Activated CD4-positive, alpha-beta T cell treated with anti-CD3 and anti-CD28 coated beads, Interleukin-2, amount 50 U/mL, for 1 hour (primary cell): ENCODE measurements around the gene SMARCA4.
"Not testable (repeated sequence)": the region's sequence is repeated elsewhere in the genome, so short reads cannot be mapped to it uniquely, and the experiment has no call there.

Source experiments
- DNase-seq: peaks from one replicate; pipeline ENCODE4 v3.0.0-alpha.2; 2020

Gene SMARCA4

DNA sequence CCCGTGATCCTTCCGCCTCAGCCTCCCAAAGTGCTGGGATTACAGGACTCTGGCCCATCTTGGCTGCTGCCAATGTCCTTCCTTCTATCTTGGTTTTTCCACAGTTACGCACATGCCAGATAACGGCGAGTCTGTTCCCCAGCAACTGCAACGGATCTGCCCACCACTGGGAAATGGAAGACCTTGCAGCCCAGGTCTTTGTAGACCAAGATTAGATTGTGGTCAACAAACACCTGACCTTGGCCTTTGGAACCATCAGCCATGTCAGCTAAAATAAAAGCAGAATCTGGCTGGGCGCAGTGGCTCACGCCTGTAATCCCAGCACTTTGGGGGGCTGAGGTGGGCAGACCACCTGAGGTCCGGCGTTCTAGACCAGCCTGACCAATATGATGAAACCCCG is 118.1 kb downstream of the SMARCA4 start:
- no peak for DNase-seq

DNA sequence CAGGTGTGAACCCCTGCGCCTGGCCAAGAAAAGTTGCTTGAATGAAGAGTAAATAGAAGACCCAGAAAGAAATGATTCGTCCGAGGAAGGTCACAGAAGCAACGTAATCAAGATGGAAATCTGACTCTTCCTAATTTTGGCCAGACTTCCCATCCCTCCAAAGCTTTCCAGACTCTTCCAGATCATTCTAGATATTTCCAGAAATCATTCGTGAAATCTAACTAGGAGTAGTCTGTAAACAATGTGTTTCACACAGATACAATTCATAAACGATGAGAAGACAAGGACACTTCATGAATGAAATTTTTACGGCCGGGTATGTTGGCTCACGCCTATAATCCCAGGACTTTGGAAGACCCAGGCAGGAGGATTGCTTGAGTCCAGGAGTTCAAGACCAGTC is 119.2 kb downstream of the SMARCA4 start:
- DNase-seq: no peak

DNA sequence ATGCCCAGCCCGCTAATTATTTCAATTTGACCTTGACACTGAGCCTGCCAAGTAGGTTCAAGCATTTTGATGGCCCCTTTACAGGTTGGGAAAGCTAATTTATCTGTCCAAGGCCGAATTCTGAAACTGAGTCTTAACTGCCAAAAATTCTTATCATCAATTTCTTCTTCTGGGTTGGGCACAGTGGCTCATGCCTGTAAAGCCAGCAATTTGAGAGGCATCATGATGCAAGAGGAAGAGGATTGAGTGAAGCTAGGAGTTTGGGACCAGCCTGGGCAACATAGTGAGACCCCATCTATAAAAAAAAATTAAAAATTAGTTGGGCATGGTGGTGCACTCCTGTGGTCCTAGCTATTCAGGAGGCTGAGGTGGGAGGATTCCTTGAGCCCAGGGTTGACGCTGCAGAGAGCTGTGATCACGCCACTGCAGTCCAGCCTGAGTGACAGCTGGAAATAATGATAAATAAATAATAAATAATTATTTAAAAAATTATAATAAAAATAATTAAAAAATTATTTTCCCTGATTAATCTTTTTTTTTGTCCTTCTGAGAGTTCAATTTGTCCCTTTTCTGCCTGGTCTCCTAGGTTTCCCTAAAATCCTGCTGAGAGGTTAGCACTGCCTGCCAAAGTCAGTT is 127.2 kb downstream of the SMARCA4 start:
- no peak for DNase-seq

DNA sequence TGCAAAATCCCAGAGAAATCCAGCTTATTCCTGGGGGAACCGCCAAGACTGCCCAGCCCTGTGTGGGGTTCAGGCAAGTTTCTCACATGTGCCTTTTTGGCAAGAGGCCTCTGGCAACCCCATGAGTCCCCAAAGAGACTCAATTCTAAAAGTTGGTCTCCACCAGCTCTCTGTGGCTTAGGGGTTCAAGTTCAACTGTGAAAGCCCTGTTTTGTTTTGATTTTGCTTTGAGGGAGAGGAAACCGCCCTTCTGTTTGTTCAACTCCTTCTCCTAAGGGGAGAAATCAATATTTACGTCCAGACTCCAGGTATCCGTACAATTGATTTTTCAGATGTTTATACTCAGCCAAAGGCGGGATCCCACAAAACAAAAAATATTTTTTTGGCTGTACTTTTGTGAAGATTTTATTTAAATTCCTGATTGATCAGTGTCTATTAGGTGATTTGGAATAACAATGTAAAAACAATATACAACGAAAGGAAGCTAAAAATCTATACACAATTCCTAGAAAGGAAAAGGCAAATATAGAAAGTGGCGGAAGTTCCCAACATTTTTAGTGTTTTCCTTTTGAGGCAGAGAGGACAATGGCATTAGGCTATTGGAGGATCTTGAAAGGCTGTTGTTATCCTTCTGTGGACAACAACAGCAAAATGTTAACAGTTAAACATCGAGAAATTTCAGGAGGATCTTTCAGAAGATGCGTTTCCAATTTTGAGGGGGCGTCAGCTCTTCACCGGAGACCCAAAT is 127.8 kb downstream of the SMARCA4 start:
- DNase-seq: no peak

DNA sequence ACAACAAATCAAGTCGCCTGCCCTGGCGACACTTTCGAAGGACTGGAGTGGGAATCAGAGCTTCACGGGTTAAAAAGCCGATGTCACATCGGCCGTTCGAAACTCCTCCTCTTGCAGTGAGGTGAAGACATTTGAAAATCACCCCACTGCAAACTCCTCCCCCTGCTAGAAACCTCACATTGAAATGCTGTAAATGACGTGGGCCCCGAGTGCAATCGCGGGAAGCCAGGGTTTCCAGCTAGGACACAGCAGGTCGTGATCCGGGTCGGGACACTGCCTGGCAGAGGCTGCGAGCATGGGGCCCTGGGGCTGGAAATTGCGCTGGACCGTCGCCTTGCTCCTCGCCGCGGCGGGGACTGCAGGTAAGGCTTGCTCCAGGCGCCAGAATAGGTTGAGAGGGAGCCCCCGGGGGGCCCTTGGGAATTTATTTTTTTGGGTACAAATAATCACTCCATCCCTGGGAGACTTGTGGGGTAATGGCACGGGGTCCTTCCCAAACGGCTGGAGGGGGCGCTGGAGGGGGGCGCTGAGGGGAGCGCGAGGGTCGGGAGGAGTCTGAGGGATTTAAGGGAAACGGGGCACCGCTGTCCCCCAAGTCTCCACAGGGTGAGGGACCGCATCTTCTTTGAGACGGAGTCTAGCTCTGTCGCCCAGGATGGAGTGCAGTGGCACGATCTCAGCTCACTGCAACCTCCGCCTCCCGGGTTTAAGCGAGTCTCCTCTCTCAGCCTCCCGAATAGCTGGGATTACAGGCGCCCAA is 128.6 kb downstream of the SMARCA4 start, which contains the start of gene LDLR:
Gene LDLR, plus strand, starts transcription at position 210 of the 760 bp plus-strand sequence. Its CDS starts 86 bp downstream, at position 296.
- peak; percentile 69 for DNase-seq

DNA sequence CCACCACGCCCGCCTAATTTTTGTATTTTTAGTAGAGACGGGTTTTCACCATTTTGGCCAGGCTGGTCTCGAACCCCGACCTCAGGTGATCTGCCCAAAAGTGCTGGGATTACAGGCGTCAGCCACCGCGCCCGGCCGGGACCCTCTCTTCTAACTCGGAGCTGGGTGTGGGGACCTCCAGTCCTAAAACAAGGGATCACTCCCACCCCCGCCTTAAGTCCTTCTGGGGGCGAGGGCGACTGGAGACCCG is 129.1 kb downstream of the SMARCA4 start:
- not testable (repeated sequence) for DNase-seq

DNA sequence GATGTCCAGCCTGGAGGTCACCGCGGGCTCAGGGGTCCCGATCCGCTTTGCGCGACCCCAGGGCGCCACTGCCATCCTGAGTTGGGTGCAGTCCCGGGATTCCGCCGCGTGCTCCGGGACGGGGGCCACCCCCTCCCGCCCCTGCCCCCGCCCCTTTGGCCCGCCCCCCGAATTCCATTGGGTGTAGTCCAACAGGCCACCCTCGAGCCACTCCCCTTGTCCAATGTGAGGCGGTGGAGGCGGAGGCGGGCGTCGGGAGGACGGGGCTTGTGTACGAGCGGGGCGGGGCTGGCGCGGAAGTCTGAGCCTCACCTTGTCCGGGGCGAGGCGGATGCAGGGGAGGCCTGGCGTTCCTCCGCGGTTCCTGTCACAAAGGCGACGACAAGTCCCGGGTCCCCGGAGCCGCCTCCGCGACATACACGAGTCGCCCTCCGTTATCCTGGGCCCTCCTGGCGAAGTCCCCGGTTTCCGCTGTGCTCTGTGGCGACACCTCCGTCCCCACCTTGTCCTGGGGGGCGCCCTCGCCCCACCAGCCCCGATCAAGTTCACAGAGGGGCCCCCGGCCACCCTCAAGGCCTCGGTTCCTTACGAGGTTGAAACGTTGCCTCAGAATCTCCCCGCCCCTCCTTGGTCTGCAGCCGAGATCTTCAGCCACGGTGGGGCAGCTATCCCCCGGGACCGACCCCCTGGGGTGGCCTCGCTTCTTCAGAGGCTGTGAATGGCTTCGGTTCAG is 129.6 kb downstream of the SMARCA4 start:
- peak; percentile 98 for DNase-seq

DNA sequence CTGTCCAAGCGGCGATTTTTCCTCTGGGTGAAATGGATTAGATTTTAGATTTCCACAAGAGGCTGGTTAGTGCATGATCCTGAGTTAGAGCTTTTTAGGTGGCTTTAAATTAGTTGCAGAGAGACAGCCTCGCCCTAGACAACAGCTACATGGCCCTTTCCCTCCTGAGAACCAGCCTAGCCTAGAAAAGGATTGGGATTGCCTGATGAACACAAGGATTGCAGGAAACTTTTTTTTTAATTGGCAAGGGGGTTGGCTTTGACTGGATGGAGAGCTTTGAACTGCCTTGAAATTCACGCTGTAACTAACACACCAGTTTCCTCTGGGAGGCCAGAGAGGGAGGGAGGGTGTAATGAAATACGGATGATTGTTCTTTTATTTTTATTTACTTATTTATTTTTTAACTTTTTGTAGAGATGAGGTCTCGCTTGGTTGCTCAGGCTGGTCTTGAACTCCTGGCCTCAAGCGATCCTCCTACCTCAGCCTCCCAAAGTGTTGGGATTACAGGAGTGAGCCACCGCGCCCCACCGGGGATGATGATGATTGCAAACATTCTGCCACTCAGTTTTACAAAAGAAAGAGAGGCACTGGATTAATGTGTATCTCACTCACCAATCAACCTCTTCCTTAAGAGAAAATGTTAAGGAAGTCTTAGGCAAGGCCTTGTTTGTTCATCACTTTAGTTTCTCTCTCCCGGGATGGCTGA is 130.3 kb downstream of the SMARCA4 start:
- peak; percentile 15 for DNase-seq

DNA sequence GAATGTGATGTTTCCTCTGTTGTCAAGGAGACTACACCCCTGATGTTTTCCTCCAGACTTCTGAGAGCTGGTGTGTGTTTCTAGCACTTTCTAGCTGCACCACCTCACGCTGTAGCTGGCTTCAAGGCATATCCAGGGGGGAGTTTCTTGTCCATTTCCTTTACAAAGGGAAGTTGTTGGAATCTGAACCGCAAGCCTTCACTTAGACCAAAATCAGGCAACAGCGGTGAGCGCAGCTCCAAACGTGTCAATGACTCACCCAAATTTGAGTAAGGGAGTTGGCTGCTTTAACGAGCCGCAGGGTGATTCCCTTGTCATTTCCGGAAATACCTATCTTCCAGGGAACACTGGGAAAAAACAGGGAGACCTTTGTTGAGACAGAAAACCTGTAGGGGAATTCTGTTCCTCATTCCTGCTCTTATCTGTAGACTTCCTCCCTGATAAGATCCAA is 130.9 kb downstream of the SMARCA4 start:
- DNase-seq: peak; percentile 62

DNA sequence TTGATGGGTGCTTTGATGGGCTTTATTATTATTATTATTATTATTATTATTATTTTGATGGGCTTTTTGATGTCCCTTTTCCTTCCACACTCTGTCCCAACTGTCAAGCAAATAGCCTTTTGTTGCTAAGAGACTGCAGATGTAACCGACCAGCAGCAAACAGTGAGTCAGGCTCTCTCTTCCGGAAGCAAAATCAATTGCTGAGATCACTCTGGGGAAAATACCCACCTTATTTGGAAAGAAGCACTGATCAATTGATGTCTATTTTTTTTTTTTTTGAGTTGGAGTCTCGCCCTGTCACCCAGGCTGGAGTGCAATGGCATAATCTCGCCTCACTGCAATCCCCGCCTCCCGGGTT is 131.3 kb downstream of the SMARCA4 start:
- DNase-seq: peak; percentile 50

DNA sequence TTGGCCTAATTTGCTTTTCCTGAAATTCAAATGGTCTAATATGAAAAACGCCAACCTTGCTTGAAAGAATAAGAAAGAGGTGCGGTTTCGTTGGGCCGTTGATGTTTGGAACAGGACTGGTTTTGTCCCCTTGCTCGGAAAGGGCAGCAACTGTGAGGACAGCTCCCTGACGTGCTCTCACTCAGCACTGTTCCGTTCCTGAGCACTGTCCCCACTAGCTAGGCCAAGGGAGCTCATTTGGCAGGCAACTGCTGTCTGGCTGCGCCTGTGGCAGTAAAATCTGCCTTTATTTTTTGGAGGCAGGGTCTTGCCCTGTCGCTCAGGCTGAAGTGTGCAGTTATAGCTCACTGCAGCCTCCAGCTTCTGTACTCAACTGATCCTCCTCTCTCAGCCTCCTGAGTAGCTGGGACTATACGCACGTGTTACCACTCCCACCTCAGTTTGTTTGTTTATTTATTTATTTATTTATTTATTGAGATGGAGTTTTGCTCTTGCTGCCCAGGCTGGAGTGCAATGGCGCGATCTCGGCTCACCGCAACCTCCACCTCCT is 132.9 kb downstream of the SMARCA4 start:
- DNase-seq: no peak

DNA sequence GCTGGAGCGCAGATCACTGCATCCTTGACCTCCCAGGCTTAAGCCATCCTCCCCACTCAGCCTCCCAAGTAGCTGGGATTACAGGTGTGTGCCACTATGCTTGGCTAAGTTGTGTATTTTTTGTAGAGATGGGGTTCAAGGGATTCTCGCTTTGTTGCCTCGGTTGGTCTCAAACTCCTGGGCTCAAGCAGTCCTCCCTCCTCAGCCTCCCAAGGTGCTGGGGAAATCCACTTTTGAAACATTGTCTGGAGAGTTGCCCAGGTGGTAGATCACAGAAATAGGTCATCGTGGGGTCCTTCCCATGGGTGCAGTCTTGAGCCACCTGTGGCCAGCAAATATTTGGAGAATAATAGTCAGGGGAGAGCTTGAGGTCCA is 133.7 kb downstream of the SMARCA4 start:
- DNase-seq: no peak

DNA sequence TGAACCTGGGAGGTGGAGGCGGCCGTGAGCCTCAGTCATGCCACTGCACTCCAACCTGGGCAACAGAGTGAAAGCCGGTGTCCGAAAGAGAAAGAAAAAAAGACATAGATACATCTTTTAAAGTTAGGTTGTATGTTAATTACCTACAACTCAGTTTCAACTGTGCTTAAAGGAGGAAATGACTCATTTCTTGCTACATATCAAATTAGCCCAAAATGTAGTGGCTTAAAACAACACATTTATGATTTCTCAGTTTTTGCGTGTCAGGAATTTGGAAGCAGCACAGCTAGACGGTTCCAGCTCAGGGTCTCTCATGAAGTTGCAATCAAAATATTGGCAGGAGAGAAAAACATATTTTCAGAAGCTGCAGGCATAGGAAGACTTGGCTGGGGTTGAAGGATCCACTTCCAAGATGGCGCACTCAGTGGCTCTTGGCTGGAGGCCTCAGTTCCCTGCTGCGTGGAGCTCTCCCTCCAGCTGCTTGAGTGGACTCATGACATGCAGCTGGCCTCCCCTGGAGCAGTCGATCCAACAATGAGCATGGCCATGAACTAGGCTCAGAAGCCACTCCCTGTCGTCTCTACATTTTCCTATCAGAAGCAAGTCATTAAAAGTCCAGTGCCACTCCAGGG is 135.5 kb downstream of the SMARCA4 start:
- DNase-seq: no peak

DNA sequence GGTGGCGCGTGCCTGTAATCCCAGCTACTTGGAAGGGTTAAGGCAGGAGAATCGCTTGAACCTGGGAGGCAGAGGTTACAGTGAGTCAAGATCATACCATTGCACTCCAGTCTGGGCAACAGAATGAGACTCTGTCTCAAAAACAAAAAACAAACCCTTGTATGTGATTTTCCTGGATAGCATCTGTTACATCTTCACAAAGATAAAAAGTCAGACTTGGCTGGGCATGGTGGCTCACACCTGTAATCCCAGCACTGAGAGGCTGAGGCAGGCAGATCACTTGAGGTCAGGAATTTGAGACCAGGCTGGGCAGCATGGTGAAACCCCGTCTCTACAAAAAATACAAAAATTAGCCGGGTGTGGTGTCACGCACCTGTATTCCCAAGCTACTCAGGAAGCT is 136.5 kb downstream of the SMARCA4 start:
- not testable (repeated sequence) for DNase-seq

DNA sequence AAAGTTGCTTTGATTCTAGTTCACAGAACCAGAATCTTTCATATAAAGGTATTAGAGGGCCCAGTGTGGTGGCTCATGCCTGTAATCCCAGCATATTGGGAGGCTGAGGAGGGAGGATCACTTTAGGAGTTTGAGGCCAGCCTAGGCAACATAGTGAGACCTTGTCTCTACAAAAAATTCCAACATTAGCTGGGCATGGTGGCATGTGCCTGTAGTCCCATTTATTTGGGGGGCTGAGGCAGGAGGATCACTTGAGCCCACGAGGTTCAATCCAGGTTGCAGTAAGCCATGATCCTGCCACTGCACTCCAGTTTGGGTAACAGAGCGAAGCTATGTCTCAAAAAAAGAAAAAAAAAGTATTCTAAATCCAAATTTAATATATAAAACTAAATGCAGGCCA is 137.5 kb downstream of the SMARCA4 start:
- DNase-seq: no peak

DNA sequence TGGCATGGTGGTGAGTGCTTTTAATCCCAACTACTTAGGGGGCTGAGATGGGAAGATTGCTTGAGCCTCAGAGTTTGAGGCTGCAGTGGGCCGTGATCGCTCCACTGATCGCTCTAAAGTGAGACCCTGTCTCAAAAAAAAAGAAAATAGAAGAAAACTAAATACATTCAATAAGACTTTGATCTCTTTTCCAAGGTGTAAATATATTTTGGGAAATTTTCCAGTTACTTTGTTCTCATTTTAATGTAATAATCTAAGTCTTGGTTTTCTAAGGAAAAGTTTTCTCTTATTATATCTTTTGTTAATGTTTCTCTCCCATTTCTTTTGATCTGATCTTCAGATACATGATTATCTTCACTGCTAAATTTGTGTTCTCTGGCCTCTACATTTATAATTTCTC is 138.0 kb downstream of the SMARCA4 start:
- no peak for DNase-seq

DNA sequence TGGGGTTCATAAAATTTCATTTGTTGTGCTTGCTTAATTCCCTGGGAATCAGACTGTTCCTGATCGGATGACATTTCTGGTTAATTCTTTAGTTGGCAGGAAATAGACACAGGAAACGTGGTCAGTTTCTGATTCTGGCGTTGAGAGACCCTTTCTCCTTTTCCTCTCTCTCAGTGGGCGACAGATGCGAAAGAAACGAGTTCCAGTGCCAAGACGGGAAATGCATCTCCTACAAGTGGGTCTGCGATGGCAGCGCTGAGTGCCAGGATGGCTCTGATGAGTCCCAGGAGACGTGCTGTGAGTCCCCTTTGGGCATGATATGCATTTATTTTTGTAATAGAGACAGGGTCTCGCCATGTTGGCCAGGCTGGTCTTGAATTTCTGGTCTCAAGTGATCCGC is 139.2 kb downstream of the SMARCA4 start:
- DNase-seq: no peak

DNA sequence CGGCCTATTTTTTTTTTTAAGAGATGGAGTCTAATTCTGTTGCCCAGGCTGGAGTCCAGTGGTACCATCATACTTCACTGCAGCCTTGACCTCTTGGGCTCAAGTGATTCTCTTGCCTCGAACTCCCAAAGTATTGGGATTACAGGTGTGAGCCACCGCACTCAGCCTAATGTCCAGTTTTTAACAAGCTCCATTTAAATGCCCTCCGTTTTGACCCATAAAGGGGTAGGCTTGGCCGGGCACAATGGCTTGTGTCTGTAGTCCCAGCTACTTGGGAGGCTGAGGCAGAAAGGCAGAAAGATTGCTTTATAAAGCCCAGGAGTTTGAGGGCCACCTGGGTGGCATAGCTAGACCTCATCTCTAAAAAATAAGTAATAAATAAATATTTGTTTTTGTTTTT is 140.2 kb downstream of the SMARCA4 start:
- no peak for DNase-seq

DNA sequence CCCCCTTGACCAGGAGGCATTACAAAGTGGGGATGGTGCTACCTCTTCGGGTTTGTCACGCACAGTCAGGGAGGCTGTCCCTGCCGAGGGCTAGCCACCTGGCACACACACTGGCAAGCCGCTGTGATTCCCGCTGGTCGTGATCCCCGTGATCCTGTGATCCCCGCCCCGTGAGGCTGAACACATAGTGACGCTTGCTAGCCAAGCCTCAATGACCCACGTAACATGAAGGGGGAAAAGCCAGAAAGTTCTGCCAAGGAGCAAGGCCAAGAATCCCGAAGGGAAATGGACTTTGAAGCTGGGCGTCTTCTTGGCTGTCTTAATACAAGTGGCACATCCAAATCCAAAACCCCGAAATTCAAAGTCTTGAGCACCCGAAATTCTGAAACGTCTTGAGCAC is 142.1 kb downstream of the SMARCA4 start:
- no peak for DNase-seq

DNA sequence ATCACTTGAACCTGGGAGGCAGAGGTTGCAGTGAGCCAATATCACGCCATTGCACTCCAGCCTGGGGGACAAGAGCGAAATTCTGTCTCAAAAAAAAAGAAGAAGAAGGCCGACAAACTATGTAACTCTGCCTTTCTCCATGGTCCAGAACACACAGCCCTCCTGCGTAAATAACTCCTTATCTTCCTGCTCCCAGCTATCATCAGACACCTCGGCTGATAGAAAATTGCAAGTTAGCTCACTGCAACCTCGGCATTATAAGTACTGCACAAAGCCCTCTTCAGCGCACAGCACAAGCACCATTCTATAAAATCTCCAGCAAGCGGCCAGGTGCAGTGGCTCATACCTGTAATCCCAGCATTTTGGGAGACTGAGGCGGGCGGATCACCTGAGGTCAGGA is 142.8 kb downstream of the SMARCA4 start:
- DNase-seq: not testable (repeated sequence)

DNA sequence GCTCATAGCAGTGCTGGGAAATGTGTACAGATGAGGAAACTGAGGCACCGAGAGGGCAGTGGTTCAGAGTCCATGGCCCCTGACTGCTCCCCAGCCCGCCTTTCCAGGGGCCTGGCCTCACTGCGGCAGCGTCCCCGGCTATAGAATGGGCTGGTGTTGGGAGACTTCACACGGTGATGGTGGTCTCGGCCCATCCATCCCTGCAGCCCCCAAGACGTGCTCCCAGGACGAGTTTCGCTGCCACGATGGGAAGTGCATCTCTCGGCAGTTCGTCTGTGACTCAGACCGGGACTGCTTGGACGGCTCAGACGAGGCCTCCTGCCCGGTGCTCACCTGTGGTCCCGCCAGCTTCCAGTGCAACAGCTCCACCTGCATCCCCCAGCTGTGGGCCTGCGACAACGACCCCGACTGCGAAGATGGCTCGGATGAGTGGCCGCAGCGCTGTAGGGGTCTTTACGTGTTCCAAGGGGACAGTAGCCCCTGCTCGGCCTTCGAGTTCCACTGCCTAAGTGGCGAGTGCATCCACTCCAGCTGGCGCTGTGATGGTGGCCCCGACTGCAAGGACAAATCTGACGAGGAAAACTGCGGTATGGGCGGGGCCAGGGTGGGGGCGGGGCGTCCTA is 144.3 kb downstream of the SMARCA4 start:
- DNase-seq: no peak

DNA sequence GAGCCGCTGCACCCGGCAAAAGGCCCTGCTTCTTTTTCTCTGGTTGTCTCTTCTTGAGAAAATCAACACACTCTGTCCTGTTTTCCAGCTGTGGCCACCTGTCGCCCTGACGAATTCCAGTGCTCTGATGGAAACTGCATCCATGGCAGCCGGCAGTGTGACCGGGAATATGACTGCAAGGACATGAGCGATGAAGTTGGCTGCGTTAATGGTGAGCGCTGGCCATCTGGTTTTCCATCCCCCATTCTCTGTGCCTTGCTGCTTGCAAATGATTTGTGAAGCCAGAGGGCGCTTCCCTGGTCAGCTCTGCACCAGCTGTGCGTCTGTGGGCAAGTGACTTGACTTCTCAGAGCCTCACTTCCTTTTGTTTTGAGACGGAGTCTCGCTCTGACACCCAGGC is 145.6 kb downstream of the SMARCA4 start:
- DNase-seq: no peak
